Stimulated activated CD4-positive, alpha-beta T cell treated with anti-CD3 and anti-CD28 coated beads, Interleukin-2, amount 100 ng/mL, for 24 hours (primary cell): ENCODE results near the gene GRHPR.

ENCODE experiments used
- DNase-seq, 2 donors: peaks; one replicate each; pipeline ENCODE4 v3.0.0-alpha.2; 2020

GRHPR gene

DNA sequence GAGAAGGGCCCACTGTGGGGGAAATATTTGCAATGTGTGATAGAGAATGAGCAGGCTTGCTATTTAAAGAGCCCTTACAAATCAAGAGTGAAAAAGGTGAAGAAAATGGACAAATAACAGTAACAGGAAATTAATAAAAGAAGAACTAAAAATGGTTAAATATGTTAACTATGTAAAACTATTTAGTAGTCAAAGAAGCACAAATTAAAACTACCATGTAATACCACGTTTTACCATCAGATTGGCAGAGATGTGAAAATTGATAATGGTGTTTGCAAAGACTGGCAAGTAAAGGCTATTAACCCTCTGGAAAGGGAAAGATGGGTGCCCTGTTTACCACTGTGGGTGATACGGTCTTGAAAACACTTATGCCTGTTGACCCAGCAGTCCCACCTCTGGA is 23.2 kb upstream of the GRHPR start:
- no peak for DNase-seq

DNA sequence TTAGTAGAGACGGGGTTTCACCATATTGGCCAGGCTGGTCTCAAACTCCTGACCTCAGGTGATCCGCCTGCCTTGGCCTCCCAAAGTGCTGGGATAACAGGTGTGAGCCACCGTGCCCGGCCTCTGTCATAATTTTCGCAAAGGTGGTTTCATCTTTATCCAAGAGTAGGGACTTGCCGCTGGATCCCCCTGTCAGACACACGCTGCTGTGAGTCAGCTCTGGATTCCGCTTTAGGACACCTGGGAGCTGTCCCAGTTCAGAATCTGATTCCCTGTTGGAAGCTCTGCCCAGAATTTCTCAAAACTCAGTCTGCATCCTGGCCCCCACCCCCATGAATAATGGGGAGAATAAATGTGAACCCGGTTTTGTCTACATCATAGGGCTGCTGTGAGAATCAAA is 17.9 kb upstream of the GRHPR start:
- no peak for DNase-seq

GRCh38 chr9:37405350-37405749 is 17.1 kb upstream of the GRHPR start:
- DNase-seq, result no peak

DNA sequence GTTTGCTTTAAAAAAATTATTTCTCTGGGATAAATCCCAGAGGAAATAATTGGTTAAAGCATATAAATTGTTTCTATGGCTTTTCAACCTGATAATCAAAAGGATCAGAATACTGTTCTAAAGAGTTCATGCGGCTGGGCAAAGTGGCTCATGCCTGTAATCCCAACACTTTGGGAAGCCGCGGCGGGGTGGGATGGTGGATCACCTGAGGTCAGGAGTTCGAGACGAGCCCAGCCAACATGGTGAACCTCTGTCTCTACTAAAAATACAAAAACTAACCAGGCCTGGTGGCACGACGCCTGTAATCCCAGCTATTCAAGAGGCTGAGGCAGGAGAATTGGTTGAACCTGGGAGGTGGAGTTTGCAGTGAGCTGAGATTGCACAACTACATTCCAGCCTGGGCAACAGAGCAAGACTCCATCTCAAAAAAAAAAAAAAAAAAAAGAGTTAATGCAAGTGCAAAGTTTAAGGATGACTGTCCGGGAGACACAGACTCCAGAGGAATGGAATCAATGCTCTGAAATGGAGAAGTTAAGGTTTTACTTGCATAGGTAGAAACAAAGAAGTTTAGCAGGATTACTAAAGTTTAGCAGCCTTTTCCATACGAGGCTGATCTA is 16.6 kb upstream of the GRHPR start:
- DNase-seq, result no peak

DNA sequence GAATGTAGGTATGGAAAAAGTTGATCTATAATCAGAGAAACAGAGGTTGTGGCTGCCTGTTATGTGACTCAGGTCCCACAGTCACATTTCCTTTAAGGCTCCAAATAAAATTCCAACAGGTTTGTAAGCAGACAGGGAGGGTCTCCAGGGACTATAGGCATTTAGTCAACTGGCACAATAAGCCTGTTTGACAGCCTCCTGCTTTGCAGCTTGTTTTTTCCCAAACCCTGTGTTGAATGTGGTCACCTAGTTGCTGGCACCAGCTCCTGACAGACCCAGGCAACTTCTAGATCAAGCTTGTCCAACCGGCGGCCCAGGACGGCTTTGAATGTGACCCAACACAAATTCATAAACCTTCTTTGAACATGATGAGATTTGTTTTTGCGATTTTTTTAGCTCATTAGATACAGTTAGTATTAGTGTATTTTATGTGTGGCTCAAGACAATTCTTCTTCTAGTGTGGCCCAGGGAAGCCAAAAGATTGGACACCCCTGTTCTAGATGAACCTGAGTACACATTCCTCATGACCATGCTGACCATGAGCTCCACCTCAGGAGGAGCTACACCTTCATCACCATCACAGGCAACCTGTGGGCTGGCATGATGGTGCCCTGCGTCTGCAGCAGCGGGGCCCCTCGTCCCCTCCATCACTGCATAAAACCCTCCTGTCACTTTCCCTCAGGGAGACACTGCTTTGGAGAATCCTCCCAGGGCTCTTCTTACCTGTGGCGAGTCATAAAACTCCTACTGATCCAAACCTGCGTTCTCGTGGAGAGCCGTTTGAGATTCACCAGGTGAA is 15.7 kb upstream of the GRHPR start:
- DNase-seq, result no peak

- DNase-seq, result no peak
These were observed 15.0 kb upstream of the GRHPR start for GRCh38 chr9:37407468-37407867.

DNA sequence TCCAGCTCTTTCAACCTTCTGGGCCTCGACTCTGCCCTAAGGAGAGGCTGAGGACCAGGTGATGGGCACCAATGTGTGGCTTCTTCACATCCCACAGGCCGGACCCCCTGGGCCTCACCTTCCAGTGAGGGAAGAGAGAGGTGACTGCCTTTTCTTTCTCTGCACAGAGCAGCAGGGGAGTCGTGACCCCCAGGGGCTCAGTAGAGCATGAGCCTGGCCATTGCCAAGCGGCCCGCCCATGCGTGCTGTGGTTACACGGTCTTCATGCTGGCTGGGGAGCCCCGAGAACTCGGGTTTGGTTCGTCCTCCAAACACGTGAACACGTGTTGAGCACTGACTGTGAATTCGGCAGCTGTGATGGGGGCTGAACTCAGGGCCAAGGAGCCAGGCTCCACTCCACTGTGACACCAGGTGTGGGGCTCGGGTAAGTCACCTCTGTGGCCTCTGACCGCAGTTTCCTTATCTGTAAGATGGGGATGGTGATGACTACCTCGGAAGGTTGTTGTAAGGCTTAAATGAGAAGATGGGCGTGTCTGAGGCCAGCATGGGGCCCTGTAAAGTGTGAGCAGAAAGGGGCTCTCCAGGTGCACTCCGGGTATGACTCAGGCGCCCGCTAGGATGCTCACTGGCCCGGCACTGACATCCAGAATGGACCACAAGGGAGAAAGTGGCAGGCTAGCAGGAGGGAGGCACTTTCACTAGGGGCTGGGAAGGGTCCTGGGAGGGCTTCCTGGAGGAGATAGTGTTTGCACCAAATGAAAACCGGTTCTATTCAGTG is 13.4 kb upstream of the GRHPR start:
- peak; percentile 68 to 70 for DNase-seq

- no peak for DNase-seq
These were observed 12.1 kb upstream of the GRHPR start for GRCh38 chr9:37410354-37410861.

DNA sequence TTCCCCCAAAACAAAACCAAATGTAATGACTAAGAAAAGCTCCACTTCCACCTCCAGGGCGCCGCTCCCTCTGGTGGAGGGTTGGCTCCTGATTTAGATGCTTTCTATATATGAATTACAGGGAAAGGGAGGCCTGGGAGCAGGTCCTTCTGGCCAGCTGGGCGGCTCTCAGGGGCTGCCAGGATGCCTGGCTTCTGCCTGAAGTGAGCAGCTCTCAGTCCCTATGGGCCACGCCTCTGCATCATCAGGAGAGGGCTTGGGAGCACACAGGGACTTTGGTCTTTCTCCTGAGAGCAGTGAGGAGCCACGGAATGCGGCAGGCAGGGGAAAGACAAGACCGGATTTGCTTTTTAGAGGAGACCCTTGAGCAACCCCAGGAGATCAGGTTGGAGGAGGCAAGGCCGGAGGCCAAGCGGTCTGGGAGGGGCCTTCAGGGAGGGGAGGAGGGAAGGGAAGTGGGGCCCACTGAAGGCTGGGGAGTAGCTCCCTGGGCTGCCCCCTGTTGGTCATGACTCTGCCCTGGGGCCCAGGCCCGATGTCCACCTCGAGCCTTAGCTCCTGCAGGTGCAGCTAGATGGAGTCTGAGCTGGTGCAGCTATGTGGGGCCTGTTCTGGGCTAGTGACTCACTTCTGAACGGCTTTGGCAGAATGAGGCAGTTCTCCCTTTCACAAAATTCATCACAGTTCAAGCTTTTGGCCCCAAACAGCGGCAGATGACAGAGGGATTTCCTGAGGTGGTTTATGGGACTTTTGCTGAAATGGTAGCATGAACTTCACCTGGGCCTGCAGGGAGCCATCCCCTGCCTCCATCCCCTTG is 11.3 kb upstream of the GRHPR start:
- DNase-seq, result peak; percentile 36

- no peak for DNase-seq
These were observed 9.9 kb upstream of the GRHPR start for GRCh38 chr9:37412431-37413151.

DNA sequence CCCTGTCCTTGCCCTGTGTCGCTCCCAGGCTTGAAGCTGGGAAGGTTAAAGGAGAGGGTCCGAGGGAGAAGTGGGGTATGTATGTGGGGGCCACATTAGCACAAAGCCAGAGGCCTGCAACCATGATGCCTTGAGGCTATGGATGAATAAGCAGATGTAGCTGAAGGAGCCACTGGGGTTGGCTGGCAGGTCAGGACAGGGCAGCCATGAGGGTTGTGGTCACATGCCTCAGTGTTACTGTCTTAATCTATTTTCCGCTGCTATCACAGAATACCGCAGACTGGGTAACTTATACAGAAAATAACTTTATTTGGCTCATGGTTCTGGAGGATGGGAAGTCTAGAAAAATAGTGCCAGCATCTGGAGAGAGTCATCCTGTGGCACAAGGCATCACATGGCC is 9.2 kb upstream of the GRHPR start:
- no peak for DNase-seq

DNA sequence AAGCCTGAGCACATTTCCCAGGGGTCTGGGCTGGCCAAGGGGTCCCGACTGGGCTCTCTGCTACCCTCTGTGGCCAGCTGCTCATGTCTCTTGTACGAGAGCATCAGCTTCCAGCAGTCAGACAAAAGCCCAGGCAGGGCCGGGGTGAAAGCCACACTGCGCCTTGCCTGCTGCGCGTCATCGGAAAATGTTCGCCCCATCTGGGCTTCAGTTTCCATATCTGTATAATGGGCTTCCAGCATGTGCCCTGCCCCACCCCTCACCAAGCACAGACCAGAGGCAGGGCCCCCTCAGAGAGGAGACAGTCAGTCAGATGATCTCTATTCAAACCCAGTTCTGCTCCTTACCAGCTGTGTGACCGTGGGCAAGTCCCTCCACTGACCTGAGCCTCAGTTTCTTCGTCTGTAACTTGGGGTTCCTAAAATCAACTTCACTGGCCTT is 8.0 kb upstream of the GRHPR start:
- DNase-seq, result no peak

DNA sequence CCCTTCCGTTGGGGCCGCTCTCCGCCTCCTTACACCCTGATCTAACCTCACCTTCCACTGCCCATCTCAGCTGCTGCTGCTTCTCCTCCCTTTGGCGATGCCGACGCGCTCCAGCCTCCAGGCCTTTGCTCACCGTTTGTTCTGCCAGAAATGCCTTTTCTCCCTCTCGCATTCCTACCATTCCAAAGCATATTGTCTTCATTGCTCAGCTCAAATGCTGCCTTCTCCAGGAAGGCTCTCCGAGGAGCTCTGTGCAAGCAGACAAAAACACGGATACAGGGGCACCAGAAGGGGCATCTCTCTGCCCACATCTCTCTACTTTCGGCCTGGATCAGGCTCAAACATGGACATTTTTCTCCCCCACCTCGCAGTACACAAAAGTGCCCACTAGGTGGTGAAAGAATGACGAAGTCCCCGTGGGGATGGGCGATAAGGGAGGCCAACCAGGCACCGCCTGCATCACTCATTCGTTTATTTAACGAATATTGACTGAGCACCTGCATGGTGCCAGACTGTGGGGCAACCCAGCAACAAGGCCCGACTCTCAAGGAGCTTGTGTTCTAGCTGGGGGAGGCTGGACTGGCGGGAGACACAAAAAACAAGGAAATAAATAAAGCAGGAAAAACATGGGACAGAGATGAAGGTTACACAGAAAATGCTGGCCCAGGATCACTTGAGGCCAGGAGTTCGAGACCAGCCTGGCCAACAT is 7.3 kb upstream of the GRHPR start:
- DNase-seq, result peak; percentile 81 to 84

DNA sequence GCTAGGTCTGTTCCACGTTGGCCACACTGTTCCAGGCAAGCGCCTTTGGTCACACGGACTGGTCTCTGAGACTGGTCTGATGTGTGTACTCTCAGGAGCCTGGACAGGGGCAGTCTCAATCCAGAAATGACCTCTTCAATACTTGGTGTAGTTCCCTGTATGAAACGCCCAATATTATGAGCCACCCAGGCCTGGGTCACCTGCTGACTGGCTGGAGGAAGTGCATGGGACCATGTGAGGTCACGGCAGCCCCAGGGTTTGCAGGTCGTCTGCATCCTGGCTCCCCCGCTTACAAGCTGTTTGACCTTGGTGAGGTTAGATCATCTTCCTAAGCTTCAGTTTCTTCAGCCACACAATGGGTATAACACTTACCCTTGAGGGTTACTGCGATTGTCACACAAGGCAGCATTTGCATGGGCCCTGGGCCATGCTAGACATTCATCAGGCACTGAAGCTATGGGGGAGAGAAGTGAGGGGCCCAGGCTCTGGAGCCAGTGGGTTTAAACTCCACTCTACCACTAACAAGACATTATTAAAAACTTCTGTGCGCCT is 5.2 kb upstream of the GRHPR start:
- no peak for DNase-seq

GRCh38 chr9:37417857-37418618 is 4.5 kb upstream of the GRHPR start:
- no peak for DNase-seq

DNA sequence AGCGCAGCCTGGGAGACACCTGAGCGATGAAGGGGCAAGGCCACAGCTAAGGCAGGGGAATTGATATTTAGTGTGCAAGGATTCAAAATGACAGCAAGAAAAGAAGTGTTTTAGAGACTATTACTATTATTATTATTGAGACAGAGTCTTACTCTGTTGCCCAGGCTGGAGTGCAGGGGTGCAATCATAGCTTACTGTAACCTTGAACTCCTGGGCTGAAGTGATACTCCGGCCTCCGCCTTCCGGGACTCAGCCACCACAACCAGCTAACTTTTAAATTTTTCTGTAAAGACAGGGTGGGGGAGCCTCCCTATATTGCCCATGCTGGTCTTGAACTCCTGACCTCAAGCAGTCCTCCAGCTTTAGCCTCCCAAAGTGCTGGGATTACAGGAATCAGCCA is 3.3 kb upstream of the GRHPR start:
- no peak for DNase-seq

DNA sequence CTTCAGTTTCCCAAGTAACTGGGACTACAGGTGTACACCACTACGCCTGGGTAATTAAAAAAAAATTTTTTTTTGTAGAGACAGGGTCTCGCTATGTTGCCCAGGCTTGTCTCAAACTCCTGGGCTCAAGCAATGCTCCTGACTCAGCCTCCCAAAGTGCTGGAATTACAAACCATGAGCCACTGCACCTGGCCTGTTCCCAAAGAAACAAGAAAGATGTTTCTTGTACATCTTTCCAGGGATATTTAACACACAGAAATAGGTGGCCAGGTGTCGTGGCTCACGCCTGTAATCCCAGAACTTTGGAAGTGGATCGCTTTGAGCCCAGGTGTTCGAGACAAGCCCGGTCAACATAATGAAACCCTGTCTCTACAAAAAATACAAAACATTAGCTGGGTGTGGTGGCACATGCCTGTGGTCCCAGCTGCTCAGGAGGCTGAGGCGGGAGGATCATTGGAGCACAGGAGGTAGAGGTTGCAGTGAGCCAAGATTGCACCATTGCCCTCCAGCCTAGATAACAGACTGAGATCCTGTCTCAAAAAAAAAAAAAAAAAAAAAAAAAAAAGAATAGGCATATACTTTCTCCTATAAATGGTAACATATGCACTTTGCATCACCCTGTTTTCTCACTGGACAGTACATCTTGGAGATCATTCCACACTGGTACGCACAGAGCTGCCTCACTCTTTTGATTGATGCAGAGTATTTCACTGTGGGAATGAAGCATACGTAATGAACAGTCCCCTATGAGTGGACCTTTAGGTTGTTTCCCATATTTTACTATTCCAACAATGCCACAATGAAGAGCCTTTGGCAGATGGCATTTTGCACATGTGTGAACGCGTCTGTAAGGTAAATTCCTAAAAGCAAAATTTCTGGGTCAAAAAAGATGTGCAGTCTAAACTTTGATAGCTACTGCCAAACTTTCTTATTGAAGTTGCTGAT is 2.0 kb upstream of the GRHPR start:
- DNase-seq, result no peak

GRCh38 chr9:37421914-37422288 is 595 bp upstream of the GRHPR start:
- no peak for DNase-seq

DNA sequence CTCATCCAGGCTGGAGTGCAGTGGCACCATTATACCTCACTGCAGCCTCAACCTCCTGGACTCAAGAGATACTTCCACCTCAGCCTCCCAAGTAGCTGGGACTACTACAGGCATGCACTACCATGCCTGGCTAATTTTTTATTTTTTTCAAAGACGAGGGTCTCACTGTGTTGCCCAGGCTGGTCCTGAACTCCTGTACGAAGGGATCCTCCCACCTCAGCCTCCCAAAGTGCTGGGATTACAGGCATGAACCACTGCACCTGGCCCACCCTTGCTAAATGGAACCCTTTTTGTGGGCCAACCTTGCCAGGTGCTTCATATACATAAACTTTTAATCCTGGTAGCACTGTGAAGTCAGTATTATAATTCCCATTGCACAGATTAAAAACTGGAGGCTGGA is 1.0 kb downstream of the GRHPR start:
- no peak for DNase-seq
